ENCODE results near the gene PLCD3. TPM values are rescaled to one million over a fixed set of nuclear protein-coding genes. Genes with fewer than 3 reads are reported as not detected.

Gene PLCD3
- total and polyA plus RNA-seq, 9 of the 15 experiments (the other 6 are each of a cell fraction or from before 2014, with no cell fraction given), result 0.20 to 22.6 (median 7.5) TPM

DNA sequence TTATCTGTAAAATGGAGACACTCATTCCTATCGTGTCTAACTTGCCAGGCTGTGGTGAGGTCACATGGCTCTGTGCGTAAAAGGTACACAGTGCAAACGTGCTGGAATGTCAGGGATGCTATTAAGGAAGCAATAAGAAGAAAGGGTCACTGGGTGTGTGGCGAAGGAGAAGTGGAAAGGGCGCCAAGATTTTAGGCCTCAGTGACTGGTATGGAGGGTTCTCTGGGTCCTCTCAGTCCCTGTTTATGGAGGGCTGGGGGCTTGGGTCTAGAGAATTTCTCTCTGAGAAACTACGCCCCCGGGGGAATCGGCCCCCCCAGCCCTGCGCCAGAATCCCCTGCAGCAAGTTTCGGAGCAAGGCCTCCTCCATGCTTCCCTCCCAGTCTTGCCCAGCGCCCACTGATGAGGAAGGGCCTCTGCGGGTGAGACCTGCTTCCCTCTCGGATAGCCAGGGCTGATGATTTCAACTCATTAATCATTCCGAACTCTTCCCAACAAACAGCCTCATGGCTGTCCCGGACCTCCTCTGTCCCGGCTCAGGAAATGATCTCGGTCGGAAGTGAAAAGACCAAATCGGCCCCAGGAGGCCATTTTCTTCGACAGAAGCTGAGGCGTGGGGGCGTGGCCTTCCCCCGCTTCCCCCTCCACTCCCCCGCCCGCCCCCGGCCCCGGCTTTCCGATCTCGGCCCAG lies 14.7 kb upstream of the PLCD3 start (continued):
- TF ChIP-seq TFE3 (CRISPR knock-in tag; IDR thresholded peaks at IDR 0.05), result no peak
- TF ChIP-seq MXI1 (IDR thresholded peaks at IDR 0.05; ENCODE audit: low read depth, low read length), result no peak
- no peak for TF ChIP-seq MED1 (CRISPR knock-in tag; IDR thresholded peaks at IDR 0.05; ENCODE audit: borderline replicate concordance)
- TF ChIP-seq, protein P1, sequence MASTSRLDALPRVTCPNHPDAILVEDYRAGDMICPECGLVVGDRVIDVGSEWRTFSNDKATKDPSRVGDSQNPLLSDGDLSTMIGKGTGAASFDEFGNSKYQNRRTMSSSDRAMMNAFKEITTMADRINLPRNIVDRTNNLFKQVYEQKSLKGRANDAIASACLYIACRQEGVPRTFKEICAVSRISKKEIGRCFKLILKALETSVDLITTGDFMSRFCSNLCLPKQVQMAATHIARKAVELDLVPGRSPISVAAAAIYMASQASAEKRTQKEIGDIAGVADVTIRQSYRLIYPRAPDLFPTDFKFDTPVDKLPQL (IDR thresholded peaks at IDR 0.05; ENCODE audit: extremely low read depth, insufficient read length), result no peak
- TF ChIP-seq, protein P2, sequence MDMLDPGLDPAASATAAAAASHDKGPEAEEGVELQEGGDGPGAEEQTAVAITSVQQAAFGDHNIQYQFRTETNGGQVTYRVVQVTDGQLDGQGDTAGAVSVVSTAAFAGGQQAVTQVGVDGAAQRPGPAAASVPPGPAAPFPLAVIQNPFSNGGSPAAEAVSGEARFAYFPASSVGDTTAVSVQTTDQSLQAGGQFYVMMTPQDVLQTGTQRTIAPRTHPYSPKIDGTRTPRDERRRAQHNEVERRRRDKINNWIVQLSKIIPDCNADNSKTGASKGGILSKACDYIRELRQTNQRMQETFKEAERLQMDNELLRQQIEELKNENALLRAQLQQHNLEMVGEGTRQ (CRISPR knock-in tag; IDR thresholded peaks at IDR 0.05), result peak; percentile 82
- no peak for TF ChIP-seq RFX5 (IDR thresholded peaks at IDR 0.05; ENCODE audit: low read depth, low read length)
- TF ChIP-seq SREBF2 (CRISPR knock-in tag; IDR thresholded peaks at IDR 0.05), result no peak
- peak; percentile 74; the same call in 1 of the 2 replicates for TF ChIP-seq KLF1 (tag; IDR thresholded peaks at IDR 0.05)
- TF ChIP-seq PREB (CRISPR knock-in tag; IDR thresholded peaks at IDR 0.05), result no peak
- TF ChIP-seq, protein P3, sequence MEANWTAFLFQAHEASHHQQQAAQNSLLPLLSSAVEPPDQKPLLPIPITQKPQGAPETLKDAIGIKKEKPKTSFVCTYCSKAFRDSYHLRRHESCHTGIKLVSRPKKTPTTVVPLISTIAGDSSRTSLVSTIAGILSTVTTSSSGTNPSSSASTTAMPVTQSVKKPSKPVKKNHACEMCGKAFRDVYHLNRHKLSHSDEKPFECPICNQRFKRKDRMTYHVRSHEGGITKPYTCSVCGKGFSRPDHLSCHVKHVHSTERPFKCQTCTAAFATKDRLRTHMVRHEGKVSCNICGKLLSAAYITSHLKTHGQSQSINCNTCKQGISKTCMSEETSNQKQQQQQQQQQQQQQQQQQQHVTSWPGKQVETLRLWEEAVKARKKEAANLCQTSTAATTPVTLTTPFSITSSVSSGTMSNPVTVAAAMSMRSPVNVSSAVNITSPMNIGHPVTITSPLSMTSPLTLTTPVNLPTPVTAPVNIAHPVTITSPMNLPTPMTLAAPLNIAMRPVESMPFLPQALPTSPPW (CRISPR knock-in tag; IDR thresholded peaks at IDR 0.05), result peak; percentile 99; the same call in 1 of the 2 replicates
- peak; percentile 58 for TF ChIP-seq TAF7 (tag; IDR thresholded peaks at IDR 0.05)
- TF ChIP-seq TSHZ1 (CRISPR knock-in tag; IDR thresholded peaks at IDR 0.05), result no peak; the same call in 1 of the 2 replicates
- TF ChIP-seq ETS2 (tag; IDR thresholded peaks at IDR 0.05; ENCODE audit: borderline replicate concordance, poor library complexity, severe bottlenecking), result no peak
- TF ChIP-seq ZC3H4 (CRISPR knock-in tag; IDR thresholded peaks at IDR 0.05; ENCODE audit: borderline replicate concordance), result 0 out of 2 replicates have a peak, but pooled peaks have one; percentile 40
- TF ChIP-seq ZNF134 (CRISPR knock-in tag; conservative IDR thresholded peaks at IDR 0.05), result no peak; the same call in none of the 2 replicates
- TF ChIP-seq BRF1 (IDR thresholded peaks at IDR 0.05; ENCODE audit: borderline replicate concordance, extremely low read depth, insufficient read length), result no peak

All from K562 (cell line).